SU-DHL-6 (cell line): ENCODE data around the gene CBX6.

Experiments used
- CTCF ChIP-seq: fragments of 200-600 bp; sonication (generic); IDR thresholded peaks from one replicate; pipeline ENCODE4 v1.5.1; 2017; ENCODE audit warnings: antibody characterized with exemption, mild to moderate bottlenecking, low read length, moderate library complexity; ENCODE audit not compliant: insufficient read depth, poor library complexity, severe bottlenecking
- EZH2phosphoT487 ChIP-seq: fragments of 200-600 bp; sonication (generic), shearing (Covaris generic); conservative IDR thresholded peaks from 2 replicates; pipeline ENCODE4 v1.6.1; 2018; ENCODE audit warnings: mild to moderate bottlenecking, antibody characterized with exemption, low read length, moderate library complexity, mixed read lengths

- no peak for TF ChIP-seq CTCF
- TF ChIP-seq EZH2phosphoT487: no peak
These were observed 41.2 kb downstream of the CBX6 start for GRCh38 chr22:38830845-38831108.
